Tibial artery (tissue), 4 donors: ENCODE measurements around the gene CAMSAP1.

ENCODE experiments used
- DNase-seq, 2 donors: peaks; one replicate each; pipeline ENCODE4 v3.0.0-alpha.2; 2019
- H3K27ac ChIP-seq, 2 donors: fragments of 200-600 bp; sonication (generic) in 1 of 2; 1 replicate in 1 of 2; 2 replicates in 1 of 2; pipeline ENCODE4 v1.5.1; 2018 to 2019; ENCODE audit warnings: mild to moderate bottlenecking in 1 of 2
- H3K27me3 ChIP-seq, 2 donors: fragments of 200-600 bp; sonication (generic) in 1 of 2; one replicate each; pipeline versions ENCODE4 v1.5.1 to v1.6.0; 2016 to 2019
- H3K36me3 ChIP-seq, 3 donors: fragments of 200-600 bp; sonication (generic) in 2 of 3; one replicate each; pipeline ENCODE4 v1.5.1; 2016 to 2019; ENCODE audit warnings: mild to moderate bottlenecking in 2 of 3
- H3K4me1 ChIP-seq, 4 donors: fragments of 200-600 bp; sonication (generic) in 2 of 4; 1 replicate in 3 of 4; 2 replicates in 1 of 4; pipeline ENCODE4 v1.5.1; 2016 to 2019
- H3K4me3 ChIP-seq, 2 donors: fragments of 200-600 bp; sonication (generic) in 1 of 2; 1 replicate in 1 of 2; 2 replicates in 1 of 2; pipeline ENCODE4 v1.5.1; 2018 to 2019; ENCODE audit warnings: mild to moderate bottlenecking in 2 of 2
- H3K9me3 ChIP-seq, 3 donors: fragments of 200-600 bp; sonication (generic) in 1 of 3; one replicate each; pipeline ENCODE4 v1.5.1; 2016 to 2019
- intact Hi-C: fragments of 100-400 bp; cut with DNase I; formaldehyde crosslinking; loops from one replicate; pipeline ENCODE4 v1.15.0; 2023; ENCODE audit warnings: low total_unique reads
- TF ChIP-seq, protein P1 (sequence below), 2 experiments: fragments of 200-600 bp in 1 of 2; fragments of 450-650 bp in 1 of 2; IDR thresholded peaks; one replicate each; pipeline ENCODE4 v1.5.1; 2017 to 2019; ENCODE audit warnings: antibody characterized with exemption in 2 of 2, mild to moderate bottlenecking in 1 of 2, moderate library complexity in 1 of 2

Gene CAMSAP1

DNA sequence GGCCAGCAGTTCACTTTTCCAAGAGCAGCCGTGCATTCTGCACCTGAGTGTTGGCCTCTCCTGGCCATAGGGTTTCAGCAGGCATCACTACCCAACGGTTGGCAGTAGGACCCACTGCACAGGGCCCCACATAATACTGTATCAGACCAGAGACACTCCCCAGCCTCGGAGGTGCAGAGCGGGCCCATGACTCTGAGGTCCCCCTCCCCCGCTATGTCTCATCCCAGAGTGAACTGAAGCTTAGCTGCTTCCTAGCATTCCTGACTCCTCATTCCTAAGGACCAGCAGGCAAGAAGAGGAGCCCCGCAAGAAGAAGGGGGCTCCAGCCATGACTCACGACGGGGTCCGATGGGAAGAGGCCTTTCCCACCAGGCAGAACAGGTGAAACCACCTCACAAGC, 67.2 kb downstream of the CAMSAP1 start:
- DNase-seq = no peak
- Histone ChIP-seq H3K4me3 (no peak overlapping the region), H3K9me3 (no peaks in the 10 kb centered on the region), H3K36me3 (peaks cover 0 to 29% (median 13%) of the 10 kb centered on the region in 3 donors), H3K4me1 (no peaks in the 10 kb centered on the region), H3K27me3 (no peaks in the 10 kb centered on the region), H3K27ac (no peak overlapping the region)
- intact Hi-C loops = no loop called here
- TF ChIP-seq, protein P1, sequence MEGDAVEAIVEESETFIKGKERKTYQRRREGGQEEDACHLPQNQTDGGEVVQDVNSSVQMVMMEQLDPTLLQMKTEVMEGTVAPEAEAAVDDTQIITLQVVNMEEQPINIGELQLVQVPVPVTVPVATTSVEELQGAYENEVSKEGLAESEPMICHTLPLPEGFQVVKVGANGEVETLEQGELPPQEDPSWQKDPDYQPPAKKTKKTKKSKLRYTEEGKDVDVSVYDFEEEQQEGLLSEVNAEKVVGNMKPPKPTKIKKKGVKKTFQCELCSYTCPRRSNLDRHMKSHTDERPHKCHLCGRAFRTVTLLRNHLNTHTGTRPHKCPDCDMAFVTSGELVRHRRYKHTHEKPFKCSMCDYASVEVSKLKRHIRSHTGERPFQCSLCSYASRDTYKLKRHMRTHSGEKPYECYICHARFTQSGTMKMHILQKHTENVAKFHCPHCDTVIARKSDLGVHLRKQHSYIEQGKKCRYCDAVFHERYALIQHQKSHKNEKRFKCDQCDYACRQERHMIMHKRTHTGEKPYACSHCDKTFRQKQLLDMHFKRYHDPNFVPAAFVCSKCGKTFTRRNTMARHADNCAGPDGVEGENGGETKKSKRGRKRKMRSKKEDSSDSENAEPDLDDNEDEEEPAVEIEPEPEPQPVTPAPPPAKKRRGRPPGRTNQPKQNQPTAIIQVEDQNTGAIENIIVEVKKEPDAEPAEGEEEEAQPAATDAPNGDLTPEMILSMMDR (IDR thresholded peaks at IDR 0.05) = no peak

DNA sequence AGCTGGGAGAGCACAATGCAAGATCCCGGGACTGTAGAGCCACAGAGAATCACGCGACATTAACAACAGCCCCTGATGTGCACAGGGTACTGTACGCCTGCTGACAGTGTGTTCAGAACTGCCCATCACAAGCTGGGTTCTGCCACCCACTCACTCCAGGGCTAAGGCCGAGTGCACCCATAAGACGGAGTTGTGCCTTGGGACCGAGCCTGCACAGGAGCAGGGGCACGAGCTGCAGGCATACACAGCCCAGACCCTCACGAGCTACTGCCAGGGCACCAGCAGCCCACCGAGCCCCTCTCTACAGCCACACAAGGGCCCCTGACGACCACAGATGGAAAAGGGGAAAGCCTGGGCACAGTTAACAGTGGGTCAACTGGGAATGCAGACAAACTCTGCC, 67.8 kb downstream of the CAMSAP1 start:
- Histone ChIP-seq H3K27me3 (no peaks in the 10 kb centered on the region), H3K9me3 (no peaks in the 10 kb centered on the region)
- no peak for DNase-seq

DNA sequence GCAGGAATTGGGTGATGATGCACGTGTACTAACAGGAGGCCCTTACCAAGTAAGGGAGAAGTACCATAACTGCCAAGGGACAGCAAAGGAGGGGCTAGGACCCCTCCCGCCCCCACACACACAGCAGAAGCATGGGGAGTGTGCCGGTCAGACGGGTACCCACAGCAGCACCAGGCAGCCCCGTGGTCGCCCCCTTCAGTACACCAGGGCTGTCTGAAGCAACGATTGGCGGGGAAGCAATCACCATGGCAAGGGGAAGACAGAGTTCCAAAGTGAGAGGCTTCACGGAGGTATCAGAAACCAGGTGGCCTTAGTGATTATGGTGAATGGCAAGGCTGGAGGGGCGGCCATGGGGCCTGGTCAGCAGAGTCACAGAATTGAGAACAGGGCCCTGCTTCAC, 72.2 kb downstream of the CAMSAP1 start:
- Histone ChIP-seq H3K9me3 (no peaks in the 10 kb centered on the region), H3K4me1 (no peaks in the 10 kb centered on the region), H3K27ac (no peak overlapping the region), H3K4me3 (no peak overlapping the region), H3K27me3 (no peaks in the 10 kb centered on the region), H3K36me3 (peaks cover 0 to 19% (median 0%) of the 10 kb centered on the region in 3 donors)
- no peak for DNase-seq
- intact Hi-C loops = no loop called here
- TF ChIP-seq, protein P1 (IDR thresholded peaks at IDR 0.05) = no peak

More for the DNA sequence above, 67.8 kb downstream of the CAMSAP1 start:
- Histone ChIP-seq H3K27ac (no peak overlapping the region), H3K4me3 (no peak overlapping the region), H3K36me3 (peaks cover 0 to 34% (median 13%) of the 10 kb centered on the region in 3 donors), H3K4me1 (no peaks in the 10 kb centered on the region)
- intact Hi-C loops = no loop called here
- TF ChIP-seq, protein P1 (IDR thresholded peaks at IDR 0.05) = no peak

DNA sequence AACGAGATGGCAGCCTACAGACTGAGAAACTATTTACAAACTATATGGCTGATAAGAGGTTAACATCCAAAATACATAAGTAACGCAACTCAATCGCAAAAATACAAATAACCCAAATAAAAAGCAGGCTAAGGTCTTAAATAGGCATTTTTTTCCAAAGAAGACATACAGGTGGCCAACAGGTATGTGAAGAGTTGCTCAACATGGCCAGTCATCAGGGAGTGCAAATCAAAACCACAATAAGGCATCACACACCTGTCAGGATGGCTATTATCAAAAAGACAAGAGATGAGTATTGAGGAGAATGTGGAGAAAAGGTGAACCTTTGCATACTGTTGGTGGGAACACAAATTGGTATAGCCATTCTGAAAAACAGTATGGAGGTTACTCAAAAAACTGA, 73.5 kb downstream of the CAMSAP1 start:
- H3K27me3 ChIP-seq = no peaks in the 10 kb centered on the region
- no peaks in the 10 kb centered on the region for H3K4me1 ChIP-seq
- no peak overlapping the region for H3K27ac ChIP-seq
- peaks cover 4 to 18% (median 6%) of the 10 kb centered on the region in 3 donors for H3K36me3 ChIP-seq
- DNase-seq = no peak
- TF ChIP-seq, protein P1 (IDR thresholded peaks at IDR 0.05) = no peak
- peaks cover 0 to under 1% (median 0%) of the 10 kb centered on the region in 3 donors for H3K9me3 ChIP-seq
- intact Hi-C loops = no loop called here
- no peak overlapping the region for H3K4me3 ChIP-seq

DNA sequence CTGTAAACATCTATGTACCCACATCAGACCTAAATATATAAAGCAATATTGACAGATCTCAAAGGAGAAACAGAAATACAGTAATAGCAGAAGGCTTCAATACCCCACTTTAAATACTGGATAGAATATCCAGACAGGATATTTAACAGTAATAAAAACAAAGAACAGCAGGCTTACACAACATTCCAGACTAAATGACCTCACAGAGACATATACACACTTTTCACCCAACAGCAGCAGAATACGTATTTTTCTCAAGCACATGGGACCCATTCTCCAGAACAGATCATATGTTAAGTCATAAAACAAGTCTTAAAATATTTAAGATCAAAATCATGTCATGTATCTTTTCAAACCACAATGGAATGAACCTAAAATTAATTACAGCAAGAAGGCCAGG, 76.8 kb downstream of the CAMSAP1 start:
- intact Hi-C loops = no loop called here
- Histone ChIP-seq H3K4me3 (no peak overlapping the region), H3K4me1 (no peaks in the 10 kb centered on the region), H3K27ac (no peak overlapping the region), H3K36me3 (peaks cover 10 to 41% (median 30%) of the 10 kb centered on the region in 3 donors), H3K27me3 (no peaks in the 10 kb centered on the region), H3K9me3 (peaks cover 0 to 4% (median 4%) of the 10 kb centered on the region in 3 donors)
- DNase-seq = no peak
- TF ChIP-seq, protein P1 (IDR thresholded peaks at IDR 0.05) = no peak

DNA sequence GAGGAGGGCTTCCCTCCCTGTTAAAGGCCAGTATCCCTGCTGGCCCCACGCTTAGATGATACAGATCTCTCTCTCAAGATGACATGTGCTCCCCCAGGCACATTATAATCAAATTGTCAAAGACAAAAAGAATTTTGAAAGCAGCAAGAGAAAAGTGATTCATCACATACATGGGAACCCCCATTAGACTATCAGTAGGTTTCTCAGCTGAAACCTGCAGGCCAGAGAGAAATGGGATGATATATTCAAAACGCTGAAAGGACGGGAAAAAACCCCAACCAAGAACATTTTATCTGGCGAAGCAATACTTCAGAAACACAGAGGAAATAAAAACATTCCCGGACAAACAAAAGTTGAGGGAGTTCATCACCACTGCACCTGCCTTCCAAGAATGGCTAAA, 78.7 kb downstream of the CAMSAP1 start:
- Histone ChIP-seq H3K9me3 (peaks cover 0 to 4% (median 4%) of the 10 kb centered on the region in 3 donors), H3K36me3 (peaks cover 14 to 47% (median 39%) of the 10 kb centered on the region in 3 donors), H3K4me1 (no peaks in the 10 kb centered on the region), H3K27me3 (no peaks in the 10 kb centered on the region), H3K4me3 (no peak overlapping the region), H3K27ac (no peak overlapping the region)
- intact Hi-C loops = no loop called here
- DNase-seq = no peak
- TF ChIP-seq, protein P1 (IDR thresholded peaks at IDR 0.05) = no peak
